GM21526 (cell line): Measurements from ENCODE around the gene PPFIA3.
A peak's percentile ranks its signal among the peaks of the same experiment; 100 is the strongest.

Experiments
- ATAC-seq: cut with Tn5 transposase; IDR thresholded peaks from one replicate; pipeline ENCODE4 v1.9.1; 2021; ENCODE audit warnings: moderate library complexity; ENCODE audit not compliant: unreplicated experiment, low FRiP score

Gene PPFIA3

GRCh38 chr19:49102303-49102702 is 17.0 kb upstream of the PPFIA3 start:
- ATAC-seq = no peak

- ATAC-seq = no peak
These were observed 15.8 kb upstream of the PPFIA3 start for GRCh38 chr19:49103331-49104085.

GRCh38 chr19:49104229-49104864 is 15.0 kb upstream of the PPFIA3 start:
- no peak for ATAC-seq

- no peak for ATAC-seq
These were observed 12.7 kb upstream of the PPFIA3 start for GRCh38 chr19:49106648-49107135.

- no peak for ATAC-seq
These were observed 11.5 kb upstream of the PPFIA3 start for GRCh38 chr19:49107625-49108459.

- no peak for ATAC-seq
These were observed 10.3 kb upstream of the PPFIA3 start for GRCh38 chr19:49109051-49109450.

GRCh38 chr19:49109569-49110233 is 9.6 kb upstream of the PPFIA3 start:
- ATAC-seq = no peak

- ATAC-seq = no peak
These were observed 8.8 kb upstream of the PPFIA3 start for GRCh38 chr19:49110567-49110966.

GRCh38 chr19:49111218-49111998 is 7.9 kb upstream of the PPFIA3 start:
- ATAC-seq = no peak

GRCh38 chr19:49113762-49114629 is 5.3 kb upstream of the PPFIA3 start, which contains the start of gene LIN7B:
Gene LIN7B, plus strand, starts transcription at chr19:49114370. Its CDS starts 35 bp downstream, at chr19:49114405.
- peak; percentile 47 for ATAC-seq

GRCh38 chr19:49114630-49115363 is 4.5 kb upstream of the PPFIA3 start:
- ATAC-seq = no peak

GRCh38 chr19:49116544-49116943 is 2.8 kb upstream of the PPFIA3 start:
- ATAC-seq = no peak

GRCh38 chr19:49117677-49118564 is 1.4 kb upstream of the PPFIA3 start:
- ATAC-seq = no peak

- peak; percentile 52 for ATAC-seq
These were observed 556 bp upstream of the PPFIA3 start, which contains the start of gene C19orf73 for GRCh38 chr19:49118565-49119410. Gene C19orf73, minus strand, starts transcription at chr19:49119143. Its CDS starts 121 bp downstream, at chr19:49119022.

GRCh38 chr19:49120325-49120683 is 960 bp downstream of the PPFIA3 start:
- ATAC-seq = no peak

GRCh38 chr19:49120868-49121267 is 1.5 kb downstream of the PPFIA3 start:
- ATAC-seq = no peak
